HG03558 (cell line): ENCODE measurements around the gene CCDC183.
"Not testable (repeated sequence)": the region's sequence is repeated elsewhere in the genome, so short reads cannot be mapped to it uniquely, and the experiment has no call there.

Experiments
- ATAC-seq: cut with Tn5 transposase; IDR thresholded peaks from one replicate; pipeline ENCODE4 v1.9.1; 2021; ENCODE audit warnings: moderate number of reproducible peaks; ENCODE audit not compliant: unreplicated experiment; ENCODE audit errors: extremely low read depth

Gene CCDC183

DNA sequence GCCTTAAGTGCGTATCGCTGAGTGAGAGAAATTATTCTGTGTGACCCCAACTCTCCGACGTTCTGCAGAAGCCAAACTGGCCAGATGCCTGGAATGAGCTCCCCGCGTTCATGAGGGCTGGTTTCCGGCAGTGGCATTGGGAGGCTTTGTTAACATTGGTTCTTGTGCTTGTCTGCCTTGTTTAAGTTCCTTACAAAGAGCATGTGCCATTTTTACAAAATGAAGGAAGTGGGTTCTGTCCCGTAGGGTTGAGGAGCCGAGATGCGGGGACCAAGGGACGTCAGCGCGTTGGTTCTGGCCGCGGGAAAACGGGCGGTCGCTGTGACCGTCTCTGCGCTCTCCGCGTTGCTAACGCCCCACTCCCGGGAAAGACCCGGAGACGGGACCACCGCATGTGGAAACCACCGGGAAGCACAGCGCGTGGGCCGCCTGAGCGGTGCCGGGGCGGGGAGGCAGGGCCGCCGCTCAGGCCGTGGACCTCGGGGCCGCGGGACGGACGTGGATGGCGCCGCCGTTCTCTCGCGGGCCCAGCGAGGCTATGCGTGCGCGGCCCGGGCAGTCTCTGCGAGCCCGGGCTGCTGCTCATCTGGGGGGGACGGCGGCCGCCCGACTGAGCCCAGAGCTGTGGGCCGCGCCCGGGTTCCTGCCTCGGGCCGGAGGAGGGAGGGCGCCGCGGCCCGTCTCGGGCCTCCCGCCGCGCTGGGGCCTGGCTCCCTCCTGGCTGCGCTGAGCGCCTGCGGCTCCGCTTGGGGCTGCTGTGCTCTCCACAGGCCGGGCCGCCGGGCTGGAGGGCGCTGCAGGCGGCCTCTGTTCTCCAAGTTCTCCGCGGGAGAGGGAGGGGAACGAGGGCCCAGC is 25.1 kb downstream of the CCDC183 start:
- ATAC-seq: no peak

GRCh38 chr9:136821826-136822544 is 25.8 kb downstream of the CCDC183 start:
- ATAC-seq: no peak

DNA sequence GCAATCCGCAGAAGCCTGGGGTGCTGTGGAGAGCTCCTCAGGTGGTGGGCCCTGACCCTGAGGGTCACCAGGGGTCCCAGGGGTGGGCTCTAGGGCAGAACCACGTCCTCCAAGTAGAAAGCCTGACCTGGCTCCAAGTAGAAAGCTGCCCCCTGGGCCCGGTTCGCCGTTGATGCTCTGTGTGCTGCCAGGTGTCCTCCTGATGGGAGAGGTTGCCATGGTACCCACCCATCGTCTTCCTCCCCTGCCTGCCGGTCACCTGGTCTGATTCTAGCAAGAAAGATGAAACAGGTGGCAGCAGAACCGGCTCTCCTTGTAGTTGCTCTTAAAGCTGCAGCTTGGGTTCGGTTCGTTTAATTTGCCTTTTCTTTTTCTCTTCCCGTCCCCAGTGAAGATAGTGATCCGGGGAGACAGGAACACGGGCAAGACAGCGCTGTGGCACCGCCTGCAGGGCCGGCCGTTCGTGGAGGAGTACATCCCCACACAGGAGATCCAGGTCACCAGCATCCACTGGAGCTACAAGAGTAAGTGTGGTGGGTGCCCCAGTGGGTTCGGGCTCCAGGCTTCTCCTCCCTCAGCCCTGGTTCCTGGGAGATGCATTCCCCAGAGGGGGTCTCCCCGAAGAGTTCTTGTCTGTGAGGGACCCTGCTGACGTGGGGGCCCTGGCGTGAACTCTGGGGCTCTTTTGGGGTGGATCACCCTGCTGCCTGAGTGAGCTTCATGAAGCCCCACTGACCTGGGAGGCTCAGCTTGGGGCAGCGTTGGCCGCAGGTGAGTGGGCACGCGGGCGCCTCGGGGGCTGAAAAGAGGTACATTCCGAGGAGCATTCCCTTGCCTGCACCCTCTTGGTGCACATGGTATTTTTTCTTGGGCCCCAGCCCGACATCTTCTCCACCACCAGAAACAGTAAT is 27.3 kb downstream of the CCDC183 start:
- ATAC-seq: no peak

- ATAC-seq: no peak
Measured at GRCh38 chr9:136824496-136825225, 28.5 kb downstream of the CCDC183 start.

DNA sequence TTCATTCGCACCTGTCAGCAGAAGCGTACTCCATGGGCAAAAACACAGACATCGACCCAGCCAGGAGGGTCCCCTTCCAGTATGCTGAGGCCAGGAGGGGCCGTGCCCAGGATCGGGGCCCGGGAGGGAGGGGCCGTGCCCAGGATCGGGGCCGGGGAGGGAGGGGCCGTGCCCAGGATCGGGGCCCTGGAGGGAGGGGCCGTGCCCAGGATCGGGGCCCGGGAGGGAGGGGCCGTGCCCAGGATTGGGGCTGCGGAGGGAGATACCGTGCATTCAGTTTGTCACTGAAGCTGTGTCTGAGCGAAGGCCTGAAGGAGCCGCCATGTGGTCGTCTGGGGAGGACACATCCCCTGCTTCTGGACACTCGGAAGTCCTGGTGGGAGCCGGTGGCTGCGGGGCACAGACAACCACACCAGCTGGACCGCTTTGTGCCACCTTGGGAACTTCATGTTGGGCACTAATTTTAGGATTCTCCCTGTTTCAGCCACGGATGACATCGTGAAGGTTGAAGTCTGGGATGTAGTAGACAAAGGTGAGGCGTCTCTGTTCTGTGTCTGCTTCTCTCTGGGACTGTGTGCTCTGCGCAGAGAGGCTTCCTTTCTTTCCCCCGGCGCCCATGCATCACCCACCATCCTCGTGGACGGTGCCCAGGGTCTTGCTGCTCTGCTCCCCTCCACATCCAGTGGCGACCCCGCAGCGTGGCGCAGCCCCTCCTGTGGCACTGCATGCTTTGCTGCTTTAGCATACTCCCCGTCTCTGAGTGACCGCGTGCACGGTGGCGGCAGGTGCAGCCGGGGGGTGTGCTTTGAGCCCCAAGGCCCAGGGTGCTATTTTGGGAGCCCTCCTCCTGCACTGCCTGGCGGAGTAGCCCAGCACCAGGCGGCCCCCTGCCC is 29.4 kb downstream of the CCDC183 start:
- no peak for ATAC-seq

DNA sequence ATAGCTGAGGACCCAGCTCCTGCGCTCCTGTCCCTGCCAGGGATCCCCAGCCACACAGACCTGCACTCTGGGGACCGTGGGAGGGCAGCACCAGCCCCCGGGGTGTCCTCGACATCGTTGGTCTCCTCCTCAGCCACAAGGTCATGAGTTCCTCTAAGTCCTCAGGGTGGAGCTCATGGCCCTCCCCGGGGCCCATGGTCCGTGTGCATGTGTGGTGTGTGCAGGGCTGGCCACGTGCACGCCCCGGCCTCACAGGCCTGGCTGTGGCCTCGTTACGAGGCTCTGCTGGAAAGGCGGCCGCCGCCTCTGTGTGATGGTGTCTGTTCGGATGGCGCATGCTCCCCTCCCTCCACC is 30.0 kb downstream of the CCDC183 start:
- no peak for ATAC-seq

DNA sequence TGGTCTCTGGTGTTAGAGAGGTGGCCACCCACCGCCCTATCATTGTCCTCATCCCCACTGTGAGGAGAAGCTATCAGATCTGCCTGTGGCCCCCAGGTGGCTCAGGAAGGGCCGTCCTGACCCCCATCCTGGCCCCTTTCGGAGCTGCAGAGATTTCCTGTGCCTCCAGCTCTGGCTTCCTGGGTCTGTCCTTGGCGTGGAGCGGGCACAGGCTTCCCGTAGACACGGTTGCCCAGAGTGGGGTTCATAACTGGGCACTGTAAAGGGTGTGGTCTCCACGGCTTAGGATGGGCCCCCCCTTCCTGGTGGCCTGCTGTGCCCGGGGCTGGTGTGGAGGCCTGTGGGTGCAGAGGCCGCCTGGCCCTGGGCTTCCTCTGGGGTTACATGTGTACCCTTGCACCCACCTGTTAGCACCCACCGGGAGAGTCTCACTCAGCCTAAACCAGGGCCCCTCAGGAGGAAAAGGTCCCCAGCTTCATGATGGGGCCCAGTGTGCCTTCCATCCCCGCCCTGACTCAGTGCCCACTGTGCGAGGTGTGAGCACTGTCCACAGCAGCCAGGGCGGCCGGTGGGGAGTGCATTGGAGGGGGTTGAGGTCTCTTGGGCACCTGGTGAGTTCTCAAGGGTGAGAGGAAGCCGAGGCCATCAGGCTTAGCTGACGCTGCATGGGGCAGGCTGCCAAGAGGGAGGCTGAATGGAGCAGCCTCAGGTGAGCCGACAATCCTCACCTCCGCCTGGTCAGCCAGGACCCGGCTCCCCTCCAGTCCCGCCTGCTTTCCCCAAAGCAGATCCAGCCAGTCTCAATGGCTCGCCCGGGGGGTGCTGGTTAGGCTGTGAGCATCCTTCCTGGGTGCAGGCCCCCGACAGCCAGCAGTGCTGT is 30.8 kb downstream of the CCDC183 start:
- ATAC-seq: no peak

GRCh38 chr9:136827794-136828473 is 31.8 kb downstream of the CCDC183 start:
- no peak for ATAC-seq

DNA sequence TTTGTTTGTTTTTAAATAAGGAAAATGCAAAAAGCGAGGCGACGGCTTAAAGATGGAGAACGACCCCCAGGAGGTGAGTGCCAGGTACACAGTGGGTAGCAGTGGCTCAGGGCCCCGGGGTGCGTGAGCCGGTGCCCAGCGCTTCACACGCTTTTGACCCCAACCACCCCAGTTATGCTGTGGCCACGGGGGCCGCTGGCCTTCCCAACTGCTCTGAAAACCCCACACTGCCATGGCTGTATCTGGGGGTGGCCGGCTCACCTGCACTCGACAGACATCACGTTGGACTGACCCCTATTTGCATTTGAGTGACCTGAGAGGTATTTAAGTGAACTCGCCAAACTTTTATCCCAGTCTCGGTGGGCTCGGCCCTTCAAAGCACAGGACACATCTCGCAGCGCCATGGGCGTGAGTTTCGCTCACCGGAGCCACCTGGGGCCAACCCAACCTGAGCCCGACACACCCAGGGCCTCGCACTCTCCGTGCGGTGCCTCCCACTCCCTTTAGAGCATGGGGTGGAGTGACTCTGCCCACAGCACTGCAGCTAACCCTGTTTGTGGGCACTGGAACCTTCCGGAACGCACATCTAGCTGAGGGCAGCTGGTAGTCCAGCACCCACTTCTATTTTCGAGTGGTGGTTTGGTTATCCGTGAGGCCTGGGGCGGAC is 32.5 kb downstream of the CCDC183 start:
- ATAC-seq: no peak

- ATAC-seq: no peak
Measured at GRCh38 chr9:136829412-136829811, 33.3 kb downstream of the CCDC183 start.

GRCh38 chr9:136829981-136830885 is 34.1 kb downstream of the CCDC183 start:
- ATAC-seq: no peak

DNA sequence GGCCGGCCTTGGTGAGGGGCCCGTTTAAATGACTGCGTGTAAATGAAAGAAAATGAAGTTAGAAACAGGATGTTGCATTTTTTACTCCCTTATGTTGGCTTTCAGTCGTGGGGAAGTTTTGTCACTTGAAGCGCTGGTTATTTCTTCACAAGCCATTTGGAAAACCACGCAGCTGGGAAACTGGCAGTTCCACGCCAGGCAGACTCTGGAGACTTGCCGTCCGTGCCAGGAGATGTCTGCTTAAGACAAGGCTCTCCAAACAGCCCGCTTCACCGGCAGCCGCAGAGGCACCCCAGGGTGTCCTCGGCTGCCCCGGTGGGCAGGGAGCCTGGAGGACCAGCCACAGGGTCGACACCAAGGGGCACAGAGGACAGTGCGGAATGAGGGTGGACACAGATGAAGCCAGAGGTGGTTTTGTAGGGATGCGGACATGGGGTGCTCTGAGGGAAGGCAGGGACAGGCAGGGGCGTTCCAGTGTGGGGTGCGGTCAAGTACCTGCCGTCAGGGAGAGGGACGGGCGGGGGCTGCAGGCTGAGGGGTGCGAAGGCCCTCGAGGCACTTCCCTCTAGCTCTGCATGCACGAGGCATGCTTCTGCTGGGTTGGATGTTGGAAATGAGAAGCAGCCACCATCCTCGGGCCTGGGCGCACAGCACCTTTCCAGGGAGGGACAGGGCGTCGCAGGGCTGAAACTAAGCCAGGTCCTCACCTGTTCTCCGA is 35.0 kb downstream of the CCDC183 start:
- no peak for ATAC-seq

GRCh38 chr9:136831720-136832104 is 35.6 kb downstream of the CCDC183 start:
- ATAC-seq: no peak

- ATAC-seq: no peak
Measured at GRCh38 chr9:136832581-136832980, 36.4 kb downstream of the CCDC183 start.

DNA sequence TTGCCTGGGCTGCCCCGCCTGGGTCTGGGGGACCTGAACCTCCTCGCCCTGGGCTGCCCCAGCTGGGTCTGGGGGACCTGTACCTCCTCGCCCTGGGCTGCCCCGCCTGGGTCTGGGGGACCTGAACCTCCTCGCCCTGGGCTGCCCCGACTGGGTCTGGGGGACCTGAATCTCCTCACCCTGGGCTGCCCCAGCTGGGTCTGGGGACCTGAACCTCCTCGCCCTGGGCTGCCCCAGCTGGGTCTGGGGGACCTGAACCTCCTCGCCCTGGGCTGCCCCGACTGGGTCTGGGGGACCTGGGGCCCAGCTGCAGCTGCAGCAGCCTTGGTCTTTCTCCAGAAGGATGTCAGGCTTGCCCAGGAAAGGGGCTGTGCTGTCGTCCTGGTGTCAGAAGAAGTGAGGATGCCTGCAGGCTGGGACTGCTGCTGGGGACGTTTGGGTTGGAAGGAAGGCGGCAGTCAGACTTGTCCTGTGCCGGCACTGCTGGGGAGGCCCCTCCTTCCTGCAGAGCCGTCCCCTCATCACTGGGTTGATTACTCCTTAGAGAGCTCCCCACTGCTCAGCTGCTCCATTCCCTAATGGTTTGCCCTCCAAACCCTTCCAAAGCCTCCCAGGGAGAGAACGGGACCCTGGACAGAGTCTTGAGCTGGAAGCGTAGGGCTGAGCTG is 37.4 kb downstream of the CCDC183 start:
- ATAC-seq: not testable (repeated sequence)
